Urothelium cell line (cell line): Measurements from ENCODE around the gene FIP1L1.
"Not testable (repeated sequence)": the region's sequence is repeated elsewhere in the genome, so short reads cannot be mapped to it uniquely, and the experiment has no call there.

Experiments
- DNase-seq: peaks from one replicate; pipeline ENCODE4 v3.0.0; 2011; ENCODE audit warnings: low spot score, mixed read lengths
- FAIRE-seq: peaks from 2 replicates; lab custom pipeline; 2011; peaks lifted over from hg19 to GRCh38; lab: Jason Lieb, UNC

FIP1L1 gene, protein sequence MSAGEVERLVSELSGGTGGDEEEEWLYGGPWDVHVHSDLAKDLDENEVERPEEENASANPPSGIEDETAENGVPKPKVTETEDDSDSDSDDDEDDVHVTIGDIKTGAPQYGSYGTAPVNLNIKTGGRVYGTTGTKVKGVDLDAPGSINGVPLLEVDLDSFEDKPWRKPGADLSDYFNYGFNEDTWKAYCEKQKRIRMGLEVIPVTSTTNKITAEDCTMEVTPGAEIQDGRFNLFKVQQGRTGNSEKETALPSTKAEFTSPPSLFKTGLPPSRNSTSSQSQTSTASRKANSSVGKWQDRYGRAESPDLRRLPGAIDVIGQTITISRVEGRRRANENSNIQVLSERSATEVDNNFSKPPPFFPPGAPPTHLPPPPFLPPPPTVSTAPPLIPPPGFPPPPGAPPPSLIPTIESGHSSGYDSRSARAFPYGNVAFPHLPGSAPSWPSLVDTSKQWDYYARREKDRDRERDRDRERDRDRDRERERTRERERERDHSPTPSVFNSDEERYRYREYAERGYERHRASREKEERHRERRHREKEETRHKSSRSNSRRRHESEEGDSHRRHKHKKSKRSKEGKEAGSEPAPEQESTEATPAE

DNA sequence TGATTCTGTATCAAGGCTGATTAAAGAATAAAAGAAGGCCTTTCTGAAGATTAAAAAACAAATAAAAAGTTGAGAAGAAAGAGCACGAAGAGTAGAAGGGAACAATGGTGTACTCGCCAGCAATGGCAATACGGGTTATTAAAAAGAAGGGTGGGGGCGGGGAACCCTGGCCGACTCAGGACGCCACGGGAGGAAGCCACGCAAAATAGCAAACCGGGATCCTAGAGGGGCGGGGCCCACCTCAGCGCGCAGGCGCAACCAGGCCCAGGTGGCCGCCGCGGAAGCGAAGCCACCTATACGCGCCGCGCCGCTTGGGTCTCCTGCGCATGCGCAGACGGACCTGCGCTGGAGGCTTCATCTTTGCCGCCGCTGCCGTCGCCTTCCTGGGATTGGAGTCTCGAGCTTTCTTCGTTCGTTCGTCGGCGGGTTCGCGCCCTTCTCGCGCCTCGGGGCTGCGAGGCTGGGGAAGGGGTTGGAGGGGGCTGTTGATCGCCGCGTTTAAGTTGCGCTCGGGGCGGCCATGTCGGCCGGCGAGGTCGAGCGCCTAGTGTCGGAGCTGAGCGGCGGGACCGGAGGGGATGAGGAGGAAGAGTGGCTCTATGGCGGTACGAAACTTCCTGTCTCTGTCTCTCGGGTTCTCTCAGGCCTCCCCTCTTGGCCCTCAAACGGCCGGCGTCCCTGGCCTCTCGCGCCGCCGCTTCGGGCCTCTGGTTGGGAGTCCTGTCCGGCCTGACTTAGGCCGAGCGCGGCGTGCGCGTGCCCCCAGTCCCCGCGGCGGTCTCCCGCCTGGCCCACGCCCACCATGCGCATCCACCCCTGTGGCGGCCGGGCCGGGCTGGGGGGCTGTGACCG lies at the start of gene FIP1L1:
Gene FIP1L1 (plus strand): TSS at position 323 of the 852 bp plus-strand sequence. CDS start 198 bp downstream, at position 521.
- FAIRE-seq (peak; percentile 87), DNase-seq (peak; percentile 99)

DNA sequence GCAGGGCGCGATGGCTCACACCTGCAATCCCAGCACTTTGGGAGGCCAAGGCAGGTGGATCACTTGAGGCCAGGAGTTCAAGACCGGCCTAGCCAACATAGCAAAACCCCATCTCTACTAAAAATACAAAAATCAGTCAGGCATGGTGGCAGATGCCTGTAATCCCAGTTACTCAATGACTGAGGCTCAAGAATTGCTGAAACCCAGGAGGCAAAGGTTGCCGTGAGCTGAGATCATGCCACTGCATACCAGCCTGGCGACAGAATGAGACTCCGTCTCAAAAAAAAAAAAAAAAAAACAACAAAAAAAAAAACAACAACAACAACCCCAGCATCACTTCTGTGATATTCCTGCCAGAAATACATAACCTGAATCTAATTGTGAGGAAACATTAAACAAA lies 42.5 kb upstream of the FIP1L1 start:
- not testable (repeated sequence) for FAIRE-seq, DNase-seq

DNA sequence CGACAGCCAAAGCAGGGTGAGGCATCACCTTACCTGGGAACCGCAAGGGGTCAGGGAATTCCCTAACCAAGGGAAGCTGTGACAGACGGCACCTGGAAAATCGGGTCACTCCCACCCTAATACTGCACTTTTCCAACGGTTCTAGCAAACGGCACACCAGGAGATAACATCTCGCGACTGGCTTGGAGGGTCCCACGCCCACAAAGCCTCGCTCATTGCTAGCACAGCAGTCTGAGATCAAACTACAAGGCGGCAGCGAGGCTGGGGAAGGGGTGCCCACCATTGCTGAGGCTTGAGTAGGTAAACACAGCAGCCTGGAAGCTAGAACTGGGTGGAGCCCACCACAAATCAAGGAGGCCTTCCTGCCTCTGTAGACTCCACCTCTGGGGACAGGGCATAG lies 37.3 kb upstream of the FIP1L1 start:
- not testable (repeated sequence) for FAIRE-seq, DNase-seq

DNA sequence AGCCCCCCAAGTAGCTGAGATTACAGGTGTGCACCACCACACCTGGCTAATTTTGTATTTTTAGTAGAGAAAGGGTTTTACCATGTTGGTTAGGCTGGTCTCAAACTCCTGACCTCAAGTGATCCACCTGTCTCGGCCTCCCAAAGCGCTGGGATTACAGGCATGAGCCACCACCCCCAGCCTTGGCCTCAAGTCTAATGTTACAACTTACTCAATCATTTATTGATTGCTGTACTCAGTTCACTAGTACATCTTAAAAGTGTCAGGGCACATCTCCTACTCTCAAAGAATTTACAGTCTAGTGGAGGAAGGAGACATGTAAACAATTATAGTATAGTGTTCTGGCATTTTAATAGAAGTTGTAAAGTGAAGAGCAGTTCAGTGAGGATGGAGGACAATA lies 31.0 kb upstream of the FIP1L1 start:
- FAIRE-seq, DNase-seq: not testable (repeated sequence)

GRCh38 chr4:53346920-53347852 lies 30.3 kb upstream of the FIP1L1 start:
- FAIRE-seq, result no peak
- no peak for DNase-seq

DNA sequence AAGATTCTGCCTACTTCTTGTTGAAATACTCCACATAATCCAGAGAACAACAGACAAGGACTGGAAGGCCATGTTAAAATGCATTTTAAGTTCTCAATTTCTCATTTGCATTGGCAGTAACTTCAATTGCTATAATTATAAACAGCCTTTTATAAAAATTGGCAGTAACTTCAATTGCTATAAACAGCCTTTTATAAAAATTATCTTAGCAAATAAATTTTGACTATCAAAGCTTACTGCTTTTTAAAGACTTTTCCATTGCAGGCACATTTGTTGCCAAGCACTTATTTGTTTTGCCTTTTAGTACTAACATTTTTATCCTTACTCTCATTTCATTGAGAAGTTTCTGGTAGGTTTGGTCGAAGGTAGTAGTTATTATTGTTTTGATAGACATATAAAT lies 29.4 kb upstream of the FIP1L1 start:
- no peak for FAIRE-seq
- DNase-seq, result no peak

DNA sequence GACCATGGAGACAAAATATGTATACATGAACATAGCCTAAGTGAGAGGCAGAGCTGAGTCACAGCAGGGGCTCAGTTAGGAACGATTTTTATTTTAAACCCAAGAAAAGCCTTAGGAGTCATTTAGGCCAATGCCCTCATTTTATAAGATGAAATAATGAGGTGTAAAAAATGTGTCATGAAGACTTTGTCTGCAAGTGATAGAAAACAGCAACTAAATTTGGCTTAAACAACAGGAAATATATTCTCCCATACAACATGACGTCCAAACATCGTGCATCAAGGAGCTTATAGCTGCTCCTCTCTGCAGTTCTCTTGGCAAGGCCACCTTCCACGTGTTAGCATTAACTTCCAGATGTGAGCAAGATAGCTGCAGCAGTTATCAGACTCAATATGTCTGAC lies 28.4 kb upstream of the FIP1L1 start:
- DNase-seq (no peak), FAIRE-seq (no peak)

- DNase-seq (no peak), FAIRE-seq (no peak)
These were observed 23.3 kb upstream of the FIP1L1 start for GRCh38 chr4:53354012-53354722.

GRCh38 chr4:53355930-53356521 lies 21.4 kb upstream of the FIP1L1 start:
- DNase-seq (no peak), FAIRE-seq (no peak)

GRCh38 chr4:53361451-53361850 lies 16.0 kb upstream of the FIP1L1 start:
- FAIRE-seq, result no peak
- no peak for DNase-seq

GRCh38 chr4:53362093-53362492 lies 15.3 kb upstream of the FIP1L1 start:
- no peak for DNase-seq
- FAIRE-seq, result no peak

GRCh38 chr4:53364624-53365023 lies 12.8 kb upstream of the FIP1L1 start:
- DNase-seq (no peak), FAIRE-seq (no peak)

DNA sequence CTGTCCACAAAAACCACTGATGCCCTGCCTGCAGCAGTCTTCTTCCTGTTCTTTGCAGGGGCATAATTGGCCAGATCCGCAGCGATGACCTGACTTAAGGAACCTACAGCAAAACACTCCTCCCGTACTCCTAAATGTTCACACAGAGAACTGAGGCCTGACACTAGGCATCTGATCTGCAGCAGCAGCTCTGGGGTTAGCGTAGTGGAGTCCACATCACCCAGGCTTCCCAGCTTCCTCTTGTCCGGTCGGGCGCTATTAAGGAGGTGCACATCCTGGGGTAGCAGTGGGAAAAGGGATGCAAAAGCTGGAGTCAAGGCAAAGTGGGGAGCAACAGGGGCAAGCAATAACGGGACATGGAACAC lies 12.3 kb upstream of the FIP1L1 start:
- peak; percentile 17 for DNase-seq

DNA sequence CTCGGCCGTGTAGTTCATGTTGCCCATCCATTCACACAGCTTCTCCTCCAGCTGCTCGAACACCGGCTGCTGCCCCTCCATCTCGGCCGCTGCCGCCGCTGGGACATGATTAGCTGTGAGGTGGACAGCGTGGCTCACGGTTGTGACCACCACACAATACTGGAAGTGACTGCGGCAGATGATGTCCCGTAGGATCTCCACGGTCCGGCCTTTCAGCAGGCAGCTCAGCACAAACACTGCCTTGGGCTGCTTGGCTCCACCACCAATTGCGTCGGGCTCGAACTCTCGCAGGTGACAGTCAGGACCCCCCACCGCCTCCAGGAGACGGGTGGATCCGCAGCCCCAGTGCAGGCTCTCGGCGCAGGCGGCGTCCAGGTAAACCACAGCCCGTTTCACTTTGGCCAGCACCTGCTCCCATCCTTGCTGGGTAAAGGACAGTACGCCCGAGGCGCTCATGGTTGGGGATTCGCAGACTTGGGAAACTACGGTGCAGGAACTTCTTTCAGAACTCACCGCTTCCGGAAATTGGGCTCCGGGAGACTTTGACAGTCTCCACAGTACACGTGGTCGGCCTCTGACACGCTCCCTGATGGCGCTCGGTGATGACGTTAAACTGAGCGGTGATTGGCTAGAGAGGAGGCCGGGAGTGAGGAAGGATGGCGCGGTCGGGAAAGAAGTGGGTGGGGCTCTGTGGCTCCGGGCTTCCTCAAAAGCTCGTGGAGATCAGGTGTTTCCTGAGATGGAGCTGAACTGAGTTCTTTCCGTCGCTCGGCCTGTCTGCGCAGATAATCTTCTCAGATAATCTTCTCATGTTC lies 11.7 kb upstream of the FIP1L1 start, which contains the start of gene SCFD2:
Gene SCFD2 (minus strand): TSS at position 576 of the 815 bp plus-strand sequence.
- DNase-seq (peak; percentile 99), FAIRE-seq (no peak)

More for the DNA sequence above, 12.3 kb upstream of the FIP1L1 start:
- no peak for FAIRE-seq

DNA sequence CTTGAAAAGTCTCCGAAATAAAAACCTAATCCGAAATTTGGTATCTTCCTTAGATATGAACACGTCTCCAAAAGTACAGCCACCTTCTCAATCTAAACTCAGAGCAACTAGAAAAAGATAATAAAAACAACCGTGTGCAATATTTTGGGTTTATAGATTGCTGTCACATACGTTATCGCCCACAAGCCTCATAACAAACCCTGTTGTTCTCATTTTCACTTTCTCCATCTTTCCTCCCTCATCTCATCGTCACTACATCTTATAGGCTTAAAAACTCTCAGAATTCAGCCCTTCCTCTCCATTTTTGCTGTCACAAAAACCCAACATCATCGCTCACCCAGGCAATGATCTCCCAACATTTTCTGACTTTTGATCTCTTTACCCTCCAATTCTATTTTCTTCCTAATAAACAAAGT lies 11.1 kb upstream of the FIP1L1 start:
- FAIRE-seq (no peak), DNase-seq (no peak)

DNA sequence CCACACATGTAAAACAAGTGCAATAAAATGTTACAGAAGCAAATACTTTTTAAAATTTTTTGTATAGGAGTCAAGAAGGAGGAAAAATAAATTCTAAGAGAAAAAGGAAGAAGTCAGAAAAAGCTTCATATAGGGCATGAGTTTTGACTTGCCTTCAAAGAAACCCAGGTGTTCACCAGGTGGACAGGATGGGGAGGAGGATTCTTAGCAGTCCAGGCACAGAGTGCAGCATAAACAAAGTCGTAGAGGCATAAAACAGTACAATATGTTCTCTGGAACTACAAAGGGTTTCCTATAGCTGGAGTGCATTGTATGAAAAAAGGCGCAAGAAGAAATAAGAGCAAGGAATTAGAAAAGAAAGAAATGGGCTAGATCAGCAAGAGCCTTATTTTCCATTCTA lies 9.7 kb upstream of the FIP1L1 start:
- FAIRE-seq, result no peak

GRCh38 chr4:53371049-53371448 lies 6.4 kb upstream of the FIP1L1 start:
- no peak for FAIRE-seq
- DNase-seq, result no peak

More for the DNA sequence above, 9.7 kb upstream of the FIP1L1 start:
- DNase-seq, result no peak

DNA sequence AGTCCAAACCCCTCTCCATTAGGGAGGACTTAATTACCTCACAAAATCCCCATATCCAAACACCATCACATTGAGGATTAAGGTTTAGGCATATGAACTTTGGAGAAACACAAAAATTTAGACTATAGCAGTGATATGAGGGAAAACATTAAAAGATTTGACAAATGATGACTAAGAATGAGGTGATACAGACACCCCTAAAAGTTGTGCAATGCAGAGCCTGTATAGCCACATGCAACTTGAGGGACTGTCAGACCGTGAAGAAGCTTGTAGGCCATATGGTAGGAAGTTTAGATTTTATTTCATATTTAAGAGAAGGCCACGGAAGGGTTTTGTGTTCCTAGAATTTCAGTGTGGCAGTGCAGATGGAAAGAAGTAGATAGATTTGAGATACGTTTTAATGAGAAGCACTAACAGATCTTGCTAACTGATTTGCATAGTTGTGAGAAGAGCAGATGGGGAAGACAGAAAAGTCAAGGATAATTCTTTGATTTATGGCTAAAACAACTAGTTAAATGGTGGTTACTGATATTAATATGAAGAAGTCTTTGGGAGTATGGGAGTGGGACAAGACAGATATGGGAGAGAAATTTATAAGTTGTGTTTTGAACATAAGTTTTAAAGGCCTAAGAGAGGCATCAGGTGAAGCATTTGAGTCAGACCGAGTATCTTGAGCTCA lies 5.5 kb upstream of the FIP1L1 start:
- DNase-seq, result no peak
- no peak for FAIRE-seq
